Mononuclear cell (primary cell): Measurements from ENCODE around the gene SYT7. TPM values are rescaled to one million over a fixed set of nuclear protein-coding genes. Genes with fewer than 3 reads are reported as not detected.

Experiments used
- H3K27me3 ChIP-seq: 2 replicates; pipeline ENCODE4 v1.6.0; 2011; ENCODE audit warnings: low read length, control low read depth; ENCODE audit not compliant: insufficient read depth
- H3K4me1 ChIP-seq: 2 replicates; pipeline ENCODE4 v1.5.1; 2011; ENCODE audit warnings: mild to moderate bottlenecking, low read length, control low read depth; ENCODE audit not compliant: insufficient read depth
- H3K4me3 ChIP-seq: 2 replicates; pipeline ENCODE4 v1.5.1; 2011; ENCODE audit warnings: mild to moderate bottlenecking, low read length, moderate library complexity
- H3K9me3 ChIP-seq: 2 replicates; pipeline ENCODE4 v1.5.1; 2011; ENCODE audit warnings: low read depth, mild to moderate bottlenecking, control low read depth, low read length
- total RNA-seq: library from RNA; depleted of rRNA; stranded (reverse); fragments of >200 nt; gene quantifications from one replicate; pipeline ENCODE4 v1.2.3, GENCODE V29; 2012

Gene SYT7
- total RNA-seq, 1 donor = under 0.01 TPM

- peaks cover 12% of the 10 kb centered on the region for H3K4me1 ChIP-seq
- H3K4me3 ChIP-seq = no peak overlapping the region
- peaks cover 34% of the 10 kb centered on the region for H3K27me3 ChIP-seq
- H3K9me3 ChIP-seq = no peaks in the 10 kb centered on the region
These were observed 1.8 kb downstream of the SYT7 start for GRCh38 chr11:61578819-61579675.

DNA sequence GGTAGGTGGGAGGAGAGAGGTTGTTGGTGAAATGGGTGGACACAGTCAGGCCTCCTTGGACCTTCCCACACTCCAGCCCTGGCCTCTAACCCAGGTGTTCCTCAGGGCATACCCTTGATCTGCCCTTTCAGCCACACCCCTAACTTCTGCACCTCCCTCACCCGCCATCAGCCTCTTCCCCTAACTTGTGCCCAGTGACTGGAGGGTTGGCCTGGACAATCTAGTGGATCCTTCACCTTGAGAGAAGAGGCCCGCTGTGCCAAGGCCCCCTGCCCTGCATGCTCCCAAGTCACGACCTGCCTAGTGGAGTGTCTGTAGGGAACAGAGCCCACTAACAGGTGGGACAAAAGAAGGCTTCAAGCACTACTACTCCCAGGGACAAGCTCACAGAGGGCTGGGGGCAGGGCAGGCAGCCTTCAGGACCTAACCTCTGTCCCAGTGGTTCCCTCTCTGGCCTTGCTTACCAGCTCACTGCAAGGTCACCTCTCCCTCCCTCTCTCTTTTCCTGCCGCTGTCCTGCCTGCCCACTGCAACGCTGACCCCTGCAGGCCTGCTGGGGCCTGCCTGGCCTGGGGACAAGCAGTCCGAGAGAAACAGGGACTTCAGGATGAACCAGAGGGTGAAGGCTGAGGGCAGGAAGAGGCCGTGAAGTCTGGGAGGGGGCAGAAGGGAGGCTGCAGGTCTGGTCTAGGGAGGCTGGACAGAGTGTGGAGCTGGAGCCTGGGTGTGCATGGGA, 3.3 kb downstream of the SYT7 start:
- Histone ChIP-seq H3K27me3 (peaks cover 28% of the 10 kb centered on the region), H3K4me3 (no peak overlapping the region), H3K4me1 (peaks cover 12% of the 10 kb centered on the region), H3K9me3 (no peaks in the 10 kb centered on the region)

DNA sequence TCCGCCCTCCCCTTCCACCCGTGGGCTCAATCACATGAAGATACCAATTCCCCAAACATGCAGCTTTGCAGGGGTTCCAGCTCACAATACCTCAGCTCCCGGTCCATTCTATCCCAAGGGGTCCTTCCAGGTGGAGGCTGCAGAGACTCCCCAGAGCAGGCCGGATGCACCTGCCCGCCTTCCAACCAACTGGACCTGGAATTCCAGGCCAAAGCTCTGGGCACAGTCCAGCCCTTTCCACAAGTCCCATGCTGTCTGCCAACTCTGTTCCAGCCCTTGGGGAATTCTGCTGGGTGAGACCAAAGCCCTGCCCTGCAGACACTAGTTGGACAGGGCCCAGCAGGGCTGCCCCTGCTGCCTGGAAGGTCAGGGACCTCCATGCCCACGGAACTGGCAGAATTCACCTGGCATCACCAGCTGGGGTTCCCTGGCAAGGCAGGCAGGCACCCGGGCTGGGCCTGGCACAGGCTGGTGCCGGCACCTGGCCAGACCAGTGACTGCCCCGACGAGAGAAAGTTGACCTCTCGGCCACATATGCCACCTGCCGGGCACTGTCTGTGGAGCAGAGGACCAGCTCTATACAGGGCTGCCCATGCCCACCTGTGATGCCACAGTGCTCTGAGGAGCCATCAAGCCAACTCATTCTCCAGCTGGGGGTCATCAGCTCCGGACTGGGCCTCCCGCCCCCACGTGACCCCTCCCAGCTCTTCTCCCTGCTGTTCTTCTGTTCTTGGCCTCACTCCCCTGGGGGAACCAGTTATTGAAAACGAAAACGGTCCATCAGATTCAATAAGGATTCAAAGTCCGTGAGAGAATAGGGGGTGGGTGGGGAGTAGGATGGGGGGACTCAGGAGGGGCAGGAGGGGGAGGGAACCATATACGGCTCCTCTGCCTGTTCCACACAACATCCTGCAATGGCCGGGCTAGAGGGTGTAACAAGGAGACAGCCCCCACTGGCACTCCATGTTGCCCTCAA, 4.7 kb downstream of the SYT7 start:
- H3K27me3 ChIP-seq = peaks cover 19% of the 10 kb centered on the region
- no peaks in the 10 kb centered on the region for H3K9me3 ChIP-seq
- peaks cover 6% of the 10 kb centered on the region for H3K4me1 ChIP-seq
- H3K4me3 ChIP-seq = no peak overlapping the region

GRCh38 chr11:61574611-61575010, 6.3 kb downstream of the SYT7 start:
- Histone ChIP-seq H3K4me1 (no peaks in the 10 kb centered on the region), H3K9me3 (no peaks in the 10 kb centered on the region), H3K27me3 (peaks cover 10% of the 10 kb centered on the region), H3K4me3 (no peak overlapping the region)

- Histone ChIP-seq H3K27me3 (peaks cover 8% of the 10 kb centered on the region), H3K9me3 (no peaks in the 10 kb centered on the region), H3K4me3 (no peak overlapping the region), H3K4me1 (no peaks in the 10 kb centered on the region)
These were observed 8.0 kb downstream of the SYT7 start for GRCh38 chr11:61572913-61573312.

GRCh38 chr11:61571869-61572268, 9.0 kb downstream of the SYT7 start:
- H3K27me3 ChIP-seq = peaks cover 10% of the 10 kb centered on the region
- no peaks in the 10 kb centered on the region for H3K9me3 ChIP-seq
- H3K4me3 ChIP-seq = no peak overlapping the region
- H3K4me1 ChIP-seq = no peaks in the 10 kb centered on the region

DNA sequence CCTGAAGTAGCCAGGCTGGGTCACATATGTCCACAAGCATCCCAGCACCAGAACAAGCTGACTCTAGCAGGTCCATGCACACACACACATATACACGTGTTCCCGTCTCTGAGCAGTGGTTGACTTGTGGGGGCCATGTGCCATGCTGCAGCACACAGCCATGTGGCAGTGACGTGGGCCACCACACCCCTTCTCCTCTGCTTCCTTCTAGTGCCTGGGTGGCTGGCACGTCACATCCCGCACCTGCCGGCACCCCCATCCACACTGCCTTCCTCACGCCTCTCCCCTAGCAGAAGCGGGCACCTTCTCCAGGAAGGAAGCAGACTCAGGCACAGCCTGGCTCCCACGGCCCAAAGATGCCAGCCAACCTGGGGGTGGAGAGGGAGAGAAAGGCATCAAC, 9.5 kb downstream of the SYT7 start:
- no peaks in the 10 kb centered on the region for H3K9me3 ChIP-seq
- peaks cover 10% of the 10 kb centered on the region for H3K27me3 ChIP-seq

GRCh38 chr11:61569701-61570100, 11.2 kb downstream of the SYT7 start:
- H3K9me3 ChIP-seq = no peaks in the 10 kb centered on the region
- peaks cover 10% of the 10 kb centered on the region for H3K27me3 ChIP-seq
- H3K4me3 ChIP-seq = no peak overlapping the region
- no peaks in the 10 kb centered on the region for H3K4me1 ChIP-seq

More for the DNA sequence above, 9.5 kb downstream of the SYT7 start:
- no peak overlapping the region for H3K4me3 ChIP-seq
- no peaks in the 10 kb centered on the region for H3K4me1 ChIP-seq

- Histone ChIP-seq H3K4me1 (no peaks in the 10 kb centered on the region), H3K9me3 (no peaks in the 10 kb centered on the region), H3K27me3 (peaks cover 10% of the 10 kb centered on the region), H3K4me3 (no peak overlapping the region)
These were observed 11.9 kb downstream of the SYT7 start for GRCh38 chr11:61569018-61569417.

DNA sequence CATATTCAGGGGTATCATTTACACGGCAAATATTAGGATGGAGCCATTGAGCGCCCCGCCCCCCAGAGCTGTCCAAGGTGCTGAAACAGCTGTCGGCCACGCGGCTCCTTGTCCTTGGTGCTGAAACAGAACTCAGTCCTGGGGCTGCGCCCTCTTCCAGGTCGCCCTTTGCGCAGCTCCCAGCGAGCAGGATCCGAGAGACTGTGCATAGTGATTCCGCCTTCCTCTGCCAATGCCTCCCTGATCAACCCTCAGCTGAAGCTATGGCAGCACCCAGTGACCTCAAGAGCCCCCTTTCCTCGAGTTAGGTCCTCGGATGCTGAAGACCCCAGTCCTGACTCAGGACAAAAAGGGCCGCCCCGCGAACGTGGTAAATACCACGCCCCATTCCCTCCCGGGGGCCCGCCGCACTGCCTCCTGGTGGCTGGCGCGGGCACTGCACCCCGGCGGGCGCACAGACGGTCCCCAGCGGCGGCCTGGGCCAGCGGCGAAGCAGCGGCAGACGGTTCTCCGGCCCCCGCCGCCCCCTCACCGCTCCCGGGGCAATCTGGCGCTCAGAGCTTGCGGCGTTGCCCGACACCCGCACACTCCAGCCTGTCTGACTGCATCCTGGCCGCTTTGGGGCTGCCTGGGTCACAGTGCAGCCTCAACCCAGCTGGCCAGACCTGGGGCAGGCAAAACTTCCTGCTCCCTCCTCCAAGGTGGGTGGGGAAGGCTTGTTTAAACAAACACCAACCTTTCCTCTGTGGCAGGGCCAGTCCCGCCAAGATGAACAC, 13.4 kb downstream of the SYT7 start:
- Histone ChIP-seq H3K27me3 (peaks cover 10% of the 10 kb centered on the region), H3K4me3 (no peak overlapping the region), H3K9me3 (no peaks in the 10 kb centered on the region), H3K4me1 (no peaks in the 10 kb centered on the region)

DNA sequence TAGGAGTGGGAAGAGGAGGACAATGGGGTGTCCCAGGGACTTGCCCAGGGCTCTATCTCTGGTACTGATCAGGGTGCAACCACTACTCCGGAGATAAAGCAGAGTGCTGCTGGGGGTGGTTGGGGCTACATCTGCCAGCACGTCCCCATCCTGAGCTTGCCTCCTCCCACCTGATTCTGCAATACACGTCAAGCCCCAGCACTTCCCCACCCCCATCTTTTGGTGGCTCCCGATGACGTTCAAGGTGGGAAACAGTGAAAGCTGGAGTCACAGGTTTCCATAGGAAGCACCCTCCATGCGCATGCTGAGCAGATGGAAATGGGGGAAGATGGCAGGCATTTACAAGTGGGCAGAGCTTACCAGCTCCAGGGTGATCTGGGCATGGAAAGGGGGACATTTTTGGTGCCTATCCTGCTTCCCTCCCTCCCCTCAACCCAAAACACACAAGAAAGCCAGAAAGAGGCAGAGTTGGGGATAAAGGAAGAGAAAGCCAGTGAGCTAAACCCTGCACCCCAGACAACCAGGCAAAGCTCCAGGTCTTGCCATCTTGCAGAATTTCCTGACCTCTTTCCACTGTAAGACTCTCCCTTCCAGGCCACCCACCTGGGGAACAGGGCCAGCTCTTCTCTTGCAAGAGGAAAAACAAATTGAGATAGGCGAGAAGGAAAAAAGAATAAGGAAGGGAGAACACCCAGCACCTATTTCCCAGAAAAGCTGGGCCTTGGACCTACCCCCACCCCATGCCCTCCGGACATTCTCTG, 15.8 kb downstream of the SYT7 start:
- H3K27me3 ChIP-seq = peaks cover 10% of the 10 kb centered on the region
- no peak overlapping the region for H3K4me3 ChIP-seq
- H3K4me1 ChIP-seq = no peaks in the 10 kb centered on the region
- H3K9me3 ChIP-seq = no peaks in the 10 kb centered on the region

DNA sequence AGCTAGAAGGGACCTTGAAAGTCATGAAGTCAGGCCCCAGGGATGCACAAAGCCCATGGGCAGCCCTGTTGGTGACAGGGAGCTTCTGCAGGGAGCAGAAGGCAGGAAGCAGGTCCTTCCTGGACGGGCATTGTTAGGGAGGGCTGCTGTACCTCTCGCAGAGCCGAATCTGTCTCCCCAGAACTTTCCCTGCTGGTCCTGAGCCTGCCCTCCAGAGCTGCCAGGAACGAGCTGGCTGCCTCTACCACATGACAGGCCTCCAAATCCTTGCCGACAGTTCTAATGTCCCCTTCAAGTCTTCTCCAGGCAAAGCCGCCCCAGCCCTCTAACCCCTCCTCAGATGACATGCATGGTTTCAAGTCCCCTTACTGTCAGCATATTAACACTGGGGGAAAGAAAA, 20.1 kb downstream of the SYT7 start:
- no peaks in the 10 kb centered on the region for H3K9me3 ChIP-seq
- no peak overlapping the region for H3K4me3 ChIP-seq
- H3K27me3 ChIP-seq = peaks cover 11% of the 10 kb centered on the region
- H3K4me1 ChIP-seq = no peaks in the 10 kb centered on the region

- H3K27me3 ChIP-seq = peaks cover 16% of the 10 kb centered on the region
- no peaks in the 10 kb centered on the region for H3K9me3 ChIP-seq
- no peaks in the 10 kb centered on the region for H3K4me1 ChIP-seq
- no peak overlapping the region for H3K4me3 ChIP-seq
These were observed 24.3 kb downstream of the SYT7 start for GRCh38 chr11:61556621-61557020.
